H1 (cell line): Measurements from ENCODE around the gene IPO9. TPM values are rescaled to one million over a fixed set of nuclear protein-coding genes. Genes with fewer than 3 reads are reported as not detected.

Experiments used
- CTCF ChIA-PET: fragments of 300-600 bp; sonication (Branson Sonifier 250); formaldehyde crosslinking; loops from one replicate; lab custom pipeline; 2021; ENCODE audit not compliant: partially characterized antibody; lab: Charles Lee
- POLR2A ChIA-PET: fragments of 300-600 bp; sonication (Branson Sonifier 250); formaldehyde crosslinking; loops from one replicate; lab custom pipeline; 2021; ENCODE audit warnings: inconsistent platforms; ENCODE audit not compliant: partially characterized antibody; lab: Charles Lee
- DNase-seq, 2 experiments: peaks; one replicate each; pipeline versions ENCODE4 v3.0.0 to v3.0.0-alpha.2; 2010 to 2022; ENCODE audit warnings: low spot score in 2 of 2, low read depth in 1 of 2, mixed read lengths in 1 of 2
- FAIRE-seq: peaks from 2 replicates; lab custom pipeline; 2011; peaks lifted over from hg19 to GRCh38; lab: Jason Lieb, UNC
- H2AFZ ChIP-seq: 2 replicates; pipeline ENCODE4 v1.8.1; 2012; ENCODE audit warnings: low read length, inconsistent platforms
- H2AK5ac ChIP-seq: 2 replicates; pipeline ENCODE4 v1.6.1; 2013; ENCODE audit warnings: low read depth, low read length
- H2BK120ac ChIP-seq: replicated peaks from 2 replicates; pipeline ENCODE3; 2013; ENCODE audit warnings: low read depth, low read length, inconsistent platforms
- H2BK12ac ChIP-seq: 2 replicates; pipeline ENCODE4 v1.6.1; 2013; ENCODE audit warnings: low read depth, low read length
- H2BK15ac ChIP-seq: 2 replicates; pipeline ENCODE4 v1.6.1; 2013; ENCODE audit warnings: low read length
- H2BK20ac ChIP-seq: 2 replicates; pipeline ENCODE4 v1.6.1; 2013; ENCODE audit warnings: low read length
- H2BK5ac ChIP-seq: 2 replicates; pipeline ENCODE4 v1.6.1; 2013; ENCODE audit warnings: low read depth, low read length
- H3K14ac ChIP-seq: 2 replicates; pipeline ENCODE4 v1.6.1; 2013; ENCODE audit warnings: inconsistent platforms; ENCODE audit not compliant: insufficient read length
- H3K18ac ChIP-seq: 2 replicates; pipeline ENCODE4 v1.6.1; 2013; ENCODE audit warnings: low read length; ENCODE audit errors: extremely low read depth
- H3K23ac ChIP-seq: 2 replicates; pipeline ENCODE4 v1.6.1; 2013; ENCODE audit warnings: inconsistent platforms; ENCODE audit not compliant: insufficient read length
- H3K23me2 ChIP-seq: 2 replicates; pipeline ENCODE4 v1.6.1; 2013; ENCODE audit warnings: low read depth, low read length
- H3K27ac ChIP-seq: 2 replicates; pipeline ENCODE4 v1.6.1; 2011; ENCODE audit warnings: low read depth, low read length, inconsistent platforms
- H3K27me3 ChIP-seq, 4 experiments: replicated peaks in 1 of 4; 1 replicate in 1 of 4; 2 replicates in 3 of 4; pipeline versions ENCODE4 v1.6.1 to v1.8.1; 2011 to 2013; ENCODE audit warnings: low read length in 3 of 4, mild to moderate bottlenecking in 3 of 4, inconsistent platforms in 2 of 4, mixed read lengths in 2 of 4, moderate library complexity in 1 of 4; ENCODE audit not compliant: control insufficient read depth in 3 of 4, insufficient read depth in 3 of 4; ENCODE audit errors: extremely low read depth in 1 of 4
- H3K36me3 ChIP-seq, 4 experiments: 2 replicates each; pipeline versions ENCODE4 v1.6.1 to v1.8.1; 2011 to 2013; ENCODE audit warnings: mild to moderate bottlenecking in 4 of 4, low read length in 3 of 4, moderate library complexity in 2 of 4, control low read depth in 1 of 4, inconsistent platforms in 1 of 4; ENCODE audit not compliant: insufficient read depth in 4 of 4, control insufficient read depth in 2 of 4
- H3K4ac ChIP-seq: replicated peaks from 2 replicates; pipeline ENCODE3; 2013; ENCODE audit warnings: low read length, low read depth, mixed read lengths, inconsistent platforms; ENCODE audit not compliant: insufficient read length
- H3K4me1 ChIP-seq, 4 experiments: replicated peaks in 1 of 4; 1 replicate in 1 of 4; 2 replicates in 3 of 4; pipeline versions ENCODE4 v1.6.1 to v1.8.1; 2011 to 2013; ENCODE audit warnings: low read length in 3 of 4, inconsistent platforms in 2 of 4, mixed read lengths in 1 of 4; ENCODE audit not compliant: insufficient read depth in 4 of 4, control insufficient read depth in 3 of 4
- H3K4me2 ChIP-seq, 2 experiments: 2 replicates each; pipeline versions ENCODE4 v1.6.1 to v1.8.1; 2011 to 2013; ENCODE audit warnings: low read depth in 2 of 2, low read length in 2 of 2, control low read depth in 1 of 2, inconsistent platforms in 1 of 2, mild to moderate bottlenecking in 1 of 2; ENCODE audit not compliant: insufficient read depth in 1 of 2
- H3K4me3 ChIP-seq, 4 experiments: fragments of 200-600, 300-600 bp in 1 of 4; sonication (generic), shearing (Covaris generic), sonication (Bioruptor Twin) in 1 of 4; 2 replicates each; pipeline versions ENCODE4 v1.5.1 to v1.8.1; 2011 to 2016; ENCODE audit warnings: low read length in 4 of 4, low read depth in 3 of 4, control low read depth in 2 of 4, inconsistent platforms in 2 of 4, mild to moderate bottlenecking in 2 of 4, mixed read lengths in 1 of 4, moderate library complexity in 1 of 4; ENCODE audit not compliant: insufficient read depth in 2 of 4; ENCODE audit errors: extremely low read depth in 1 of 4
- H3K56ac ChIP-seq: replicated peaks from 2 replicates; pipeline ENCODE3; 2013; ENCODE audit warnings: low read depth, mild to moderate bottlenecking, mixed read lengths, low read length, inconsistent platforms; ENCODE audit not compliant: insufficient read length
- H3K79me1 ChIP-seq: 2 replicates; pipeline ENCODE4 v1.6.1; 2013; ENCODE audit warnings: low read depth, low read length, control low read depth
- H3K79me2 ChIP-seq, 2 experiments: 2 replicates each; pipeline versions ENCODE4 v1.6.1 to v1.8.1; 2012 to 2013; ENCODE audit warnings: low read length in 2 of 2, mild to moderate bottlenecking in 2 of 2, inconsistent platforms in 1 of 2; ENCODE audit not compliant: insufficient read depth in 2 of 2, control insufficient read depth in 1 of 2
- H3K9ac ChIP-seq, 4 experiments: replicated peaks in 1 of 4; 1 replicate in 1 of 4; 2 replicates in 3 of 4; pipeline versions ENCODE4 v1.6.1 to v1.8.1; 2011 to 2013; ENCODE audit warnings: low read depth in 3 of 4, low read length in 3 of 4, control low read depth in 2 of 4, mild to moderate bottlenecking in 2 of 4, moderate library complexity in 2 of 4, inconsistent platforms in 1 of 4; ENCODE audit errors: extremely low read depth in 1 of 4
- H3K9me3 ChIP-seq, 2 experiments: 2 replicates each; pipeline versions ENCODE4 v1.6.1 to v1.8.1; 2012 to 2013; ENCODE audit warnings: mild to moderate bottlenecking in 2 of 2, moderate library complexity in 2 of 2, control low read depth in 1 of 2, inconsistent platforms in 1 of 2, low read depth in 1 of 2, low read length in 1 of 2, mixed read lengths in 1 of 2; ENCODE audit not compliant: insufficient read depth in 2 of 2
- H4K20me1 ChIP-seq, 2 experiments: replicated peaks in 1 of 2; 2 replicates each; pipeline versions ENCODE3 to v1.8.1; 2011 to 2013; ENCODE audit warnings: inconsistent platforms in 2 of 2, low read length in 2 of 2, mild to moderate bottlenecking in 1 of 2; ENCODE audit not compliant: insufficient read depth in 2 of 2, control insufficient read depth in 1 of 2
- H4K5ac ChIP-seq: 2 replicates; pipeline ENCODE4 v1.6.1; 2013; ENCODE audit warnings: low read length, low read depth, mixed read lengths, inconsistent platforms; ENCODE audit not compliant: insufficient read length
- H4K8ac ChIP-seq: 2 replicates; pipeline ENCODE4 v1.8.0; 2013; ENCODE audit warnings: mild to moderate bottlenecking, moderate library complexity, low read length, inconsistent platforms; ENCODE audit not compliant: insufficient read depth; ENCODE audit errors: extremely low read depth
- H4K91ac ChIP-seq: replicated peaks from 2 replicates; pipeline ENCODE3; 2013; ENCODE audit warnings: low read length, mixed read lengths, inconsistent platforms; ENCODE audit not compliant: insufficient read length
- ASH2L ChIP-seq: fragments of 200-600, 300-600 bp; sonication (generic); IDR thresholded peaks from one replicate; pipeline ENCODE4 v1.7.1; 2017; ENCODE audit warnings: low read length
- BACH1 ChIP-seq: IDR thresholded peaks from 2 replicates; pipeline ENCODE4 v1.6.1; 2012; ENCODE audit warnings: low read length, improper control_type of control experiment
- CEBPB ChIP-seq: IDR thresholded peaks from 2 replicates; pipeline ENCODE4 v1.6.1; 2012; ENCODE audit warnings: low read depth, low read length
- CTBP2 ChIP-seq: IDR thresholded peaks from 2 replicates; pipeline ENCODE4 v1.7.0; 2011; ENCODE audit warnings: borderline replicate concordance, mild to moderate bottlenecking, moderate library complexity, mixed read lengths, low read length; ENCODE audit not compliant: insufficient read depth, insufficient read length
- HDAC2 ChIP-seq, 2 experiments: fragments of 300-600 bp in 1 of 2; sonication (generic) in 1 of 2; IDR thresholded peaks; 2 replicates each; pipeline ENCODE4 v1.6.1; 2011 to 2012; ENCODE audit warnings: low read depth in 2 of 2, low read length in 2 of 2, mild to moderate bottlenecking in 2 of 2, moderate library complexity in 2 of 2, borderline replicate concordance in 1 of 2, inconsistent platforms in 1 of 2
- JUN ChIP-seq: IDR thresholded peaks from 2 replicates; pipeline ENCODE4 v1.6.1; 2011; ENCODE audit warnings: low read depth, mild to moderate bottlenecking, improper control_type of control experiment, low read length
- NRF1 ChIP-seq: IDR thresholded peaks from 2 replicates; pipeline ENCODE4 v1.6.1; 2011; ENCODE audit warnings: mild to moderate bottlenecking, low read depth, low read length, improper control_type of control experiment
- POLR2A ChIP-seq, 2 experiments: IDR thresholded peaks; 1 replicate in 1 of 2; 2 replicates in 1 of 2; pipeline ENCODE4 v1.6.1; 2011; ENCODE audit warnings: low read depth in 2 of 2, low read length in 2 of 2, mild to moderate bottlenecking in 2 of 2; ENCODE audit errors: control extremely low read depth in 1 of 2
- RNF2 ChIP-seq: fragments of 200-900, 300-1000 bp; sonication (generic); IDR thresholded peaks from 2 replicates; pipeline ENCODE4 v1.7.1; 2016; ENCODE audit warnings: borderline replicate concordance, low read depth, mild to moderate bottlenecking, antibody characterized with exemption, low read length; ENCODE audit not compliant: poor library complexity, severe bottlenecking; ENCODE audit errors: missing control alignments
- SP2 ChIP-seq: IDR thresholded peaks from 2 replicates; pipeline ENCODE4 v1.6.1; 2012; ENCODE audit warnings: mild to moderate bottlenecking, low read length, inconsistent platforms
- TAF1 ChIP-seq: IDR thresholded peaks from 2 replicates; pipeline ENCODE4 v1.6.1; 2011; ENCODE audit warnings: mild to moderate bottlenecking, low read depth, low read length
- ZNF274 ChIP-seq: IDR thresholded peaks from 2 replicates; pipeline ENCODE4 v1.7.0; 2012; ENCODE audit warnings: low read length, borderline replicate concordance; ENCODE audit errors: extremely low read depth
- WGBS, 2 experiments: shearing (Covaris generic) in 1 of 2; methylation state at CpG; one replicate each; pipeline versions ENCODE4 v1.1.6 to v1.1.7; 2013 to 2015; ENCODE audit warnings: low lambda C conversion rate in 2 of 2, mixed read lengths in 2 of 2, inconsistent platforms in 1 of 2, low coverage in 1 of 2, missing lambda C conversion rate in 1 of 2; ENCODE audit not compliant: insufficient replicate concordance in 2 of 2, insufficient coverage in 1 of 2, insufficient read length in 1 of 2; ENCODE audit errors: extremely low coverage in 1 of 2, missing lambda C conversion rate in 1 of 2; 5-methylcytosine and 5-hydroxymethylcytosine counted together
- polyA plus RNA-seq, 7 experiments: library from polyadenylated mRNA; depleted of rRNA in 3 of 7; stranded (reverse) in 5 of 7; unstranded in 2 of 7; fragments of >200 nt in 5 of 7; fragments of 200-250 nt in 2 of 7; gene quantifications; 1 replicate in 5 of 7; 2 replicates in 1 of 7; 4 replicates in 1 of 7; pipeline versions ENCODE4 v1.2.1 to v1.2.3, GENCODE V29; 2011 to 2013; ENCODE audit warnings: missing spikeins in 2 of 7, mixed read lengths in 2 of 7
- total RNA-seq: library from RNA; stranded (reverse); fragmentation: NEBNext Ultra II Directional; extraction: Animal tissue kit (Norgen Biotek cat#: 25700); gene quantifications from 2 replicates; pipeline ENCODE4 v1.2.1, GENCODE V29; 2021

The IPO9 gene
- total and polyA plus RNA-seq, 2 of the 8 experiments (the other 6 are each of a cell fraction or from before 2014, with no cell fraction given), result 61.0 to 122 TPM

- Histone ChIP-seq H3K4ac (no peak overlapping the region), H3K4me2 (no peak overlapping the region)
- TF ChIP-seq ASH2L, result no peak
- TF ChIP-seq CTBP2, result no peak
- no peak for TF ChIP-seq BACH1
- TF ChIP-seq JUN, result no peak
- no peak for TF ChIP-seq NRF1
- TF ChIP-seq ZNF274, result no peak
- no peak for TF ChIP-seq POLR2A (IDR thresholded peaks at IDR 0.05; ENCODE audit: control extremely low read depth in 1 of 2, low read depth in 2 of 2, low read length in 2 of 2)
- TF ChIP-seq HDAC2 (IDR thresholded peaks at IDR 0.05; ENCODE audit: borderline replicate concordance in 1 of 2, low read depth in 2 of 2, low read length in 2 of 2), result no peak
- TF ChIP-seq SP2, result no peak
- no peak for TF ChIP-seq CEBPB
- no peak for TF ChIP-seq RNF2
- TF ChIP-seq TAF1, result no peak
Observed at GRCh38 chr1:201859424-201859823, 30.5 kb downstream of the IPO9 start.

More at GRCh38 chr1:201859424-201859823, 30.5 kb downstream of the IPO9 start:
- H2BK12ac ChIP-seq, result no peak overlapping the region
- 92% methylated on average over 5 of the region's 5 CpGs; no CpG with 5 or more reads in 1 of the 2 experiments for WGBS, 2 experiments
- H3K79me2 ChIP-seq, result no peaks in the 10 kb centered on the region
- no peak overlapping the region for H4K91ac ChIP-seq
- no peak overlapping the region for H3K56ac ChIP-seq
- no peak overlapping the region for H3K4me3 ChIP-seq
- H3K14ac ChIP-seq, result no peak overlapping the region
- no peak overlapping the region for H3K18ac ChIP-seq
- peaks cover 18 to 82% (median 59%) of the 10 kb centered on the region in 4 experiments for H3K36me3 ChIP-seq
- H4K5ac ChIP-seq, result no peak overlapping the region
- H2BK20ac ChIP-seq, result no peak overlapping the region
- FAIRE-seq, result no peak
- no peak overlapping the region for H3K23ac ChIP-seq
- ChIA-PET CTCF (interaction anchor here (0.9 to 3.7 kb wide), 4 partner anchors 9 to 67 kb away, joined by 3 to 12 read pairs (median 7); partner anchors contain the start of gene IPO9), POLR2A (interaction anchor here (1.3 to 1.6 kb wide), 2 partner anchors 14 to 30 kb away, joined by 3 to 6 read pairs; partner anchors contain the start of gene SHISA4)
- H2BK15ac ChIP-seq, result no peak overlapping the region
- no peaks in the 10 kb centered on the region for H3K79me1 ChIP-seq
- no peak for DNase-seq
- H4K8ac ChIP-seq, result no peak overlapping the region
- H2BK120ac ChIP-seq, result no peak overlapping the region
- H4K20me1 ChIP-seq, result no peaks in the 10 kb centered on the region
- H3K9ac ChIP-seq, result no peak overlapping the region
- no peak overlapping the region for H2AFZ ChIP-seq
- no peaks in the 10 kb centered on the region for H3K9me3 ChIP-seq
- H2BK5ac ChIP-seq, result no peak overlapping the region
- H2AK5ac ChIP-seq, result no peak overlapping the region
- no peaks in the 10 kb centered on the region for H3K4me1 ChIP-seq
- H3K27me3 ChIP-seq, result no peaks in the 10 kb centered on the region; a peak in 1 of 7 replicates
- H3K23me2 ChIP-seq, result no peaks in the 10 kb centered on the region
- no peak overlapping the region for H3K27ac ChIP-seq
